HG03520 (cell line): Measurements from ENCODE around the gene ZYG11A.

Source experiments
- ATAC-seq: cut with Tn5 transposase; IDR thresholded peaks from one replicate; pipeline ENCODE4 v1.9.1; 2021; ENCODE audit warnings: mild to moderate bottlenecking, moderate library complexity; ENCODE audit not compliant: unreplicated experiment

ZYG11A gene

GRCh38 chr1:52917156-52917555, 74.6 kb downstream of the ZYG11A start:
- no peak for ATAC-seq

GRCh38 chr1:52917581-52917980, 75.0 kb downstream of the ZYG11A start:
- ATAC-seq = no peak

GRCh38 chr1:52918201-52918600, 75.6 kb downstream of the ZYG11A start:
- no peak for ATAC-seq

- no peak for ATAC-seq
Observed at GRCh38 chr1:52919051-52919722, 76.6 kb downstream of the ZYG11A start.

GRCh38 chr1:52919723-52920483, 77.3 kb downstream of the ZYG11A start:
- ATAC-seq = no peak

GRCh38 chr1:52920791-52921291, 78.3 kb downstream of the ZYG11A start:
- no peak for ATAC-seq

- no peak for ATAC-seq
Observed at GRCh38 chr1:52925571-52926005, 83.0 kb downstream of the ZYG11A start.

- no peak for ATAC-seq
Observed at GRCh38 chr1:52926864-52927211, 84.3 kb downstream of the ZYG11A start.

GRCh38 chr1:52927212-52928014, 84.9 kb downstream of the ZYG11A start, which contains the start of gene SCP2:
SCP2 (plus strand) TSS chr1:52927276; CDS start chr1:52927397, 121 bp downstream.
- ATAC-seq = no peak

GRCh38 chr1:52928015-52928404, 85.5 kb downstream of the ZYG11A start:
- no peak for ATAC-seq

- ATAC-seq = no peak
Observed at GRCh38 chr1:52929019-52929418, 86.5 kb downstream of the ZYG11A start.

GRCh38 chr1:52937433-52938182, 95.0 kb downstream of the ZYG11A start:
- ATAC-seq = no peak

- no peak for ATAC-seq
Observed at GRCh38 chr1:52938183-52938451, 95.6 kb downstream of the ZYG11A start.

- no peak for ATAC-seq
Observed at GRCh38 chr1:52943876-52944416, 101.4 kb downstream of the ZYG11A start.

GRCh38 chr1:52944566-52944965, 102.0 kb downstream of the ZYG11A start:
- no peak for ATAC-seq
